HPDE6-E6E7 (cell line): ENCODE data around the gene IQGAP1.

Experiments used
- DNase-seq: peaks from one replicate; pipeline ENCODE4 v3.0.0; 2011; ENCODE audit warnings: missing footprints; ENCODE audit errors: extremely low spot score

IQGAP1 gene

DNA sequence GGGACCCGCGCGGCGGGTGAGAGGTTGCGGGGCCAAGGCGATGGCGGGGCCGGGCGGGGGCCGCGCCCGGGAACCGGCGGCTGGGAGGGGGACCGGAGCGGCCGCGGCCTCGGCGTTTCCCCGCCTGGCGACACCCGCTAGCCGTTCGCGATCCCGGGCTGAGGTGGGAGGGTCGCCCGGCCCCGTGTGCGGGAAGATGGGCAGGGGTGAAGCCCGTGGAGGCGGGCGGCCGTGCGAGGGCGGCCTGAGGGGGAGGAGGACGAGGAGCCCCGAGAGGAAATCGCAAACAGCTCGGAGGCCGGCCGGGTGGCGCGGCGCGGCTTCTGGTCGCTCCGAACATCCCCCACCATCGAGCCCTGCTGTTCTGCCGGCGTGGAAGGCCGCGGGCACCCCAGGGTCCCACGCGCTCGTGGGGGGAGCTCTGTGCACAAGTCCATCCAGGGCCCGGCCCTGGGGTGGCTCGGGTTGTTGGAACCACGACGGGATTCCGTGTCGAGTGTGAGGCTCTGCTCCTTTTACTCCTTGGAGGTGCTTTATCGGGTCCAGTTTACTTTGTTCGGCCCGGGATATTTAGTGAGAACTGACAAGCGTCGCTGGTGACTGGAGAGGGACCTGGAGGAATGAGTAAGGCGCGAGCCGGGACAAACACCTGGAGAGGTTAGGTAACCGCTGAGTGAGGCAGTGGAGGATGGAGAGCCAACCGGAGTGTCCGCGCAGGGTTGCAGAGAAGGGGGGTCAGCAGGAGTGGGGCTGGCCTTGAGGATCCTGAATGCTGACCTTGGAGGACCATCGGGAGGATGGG, 142.4 kb downstream of the IQGAP1 start:
- DNase-seq = peak; percentile 38

DNA sequence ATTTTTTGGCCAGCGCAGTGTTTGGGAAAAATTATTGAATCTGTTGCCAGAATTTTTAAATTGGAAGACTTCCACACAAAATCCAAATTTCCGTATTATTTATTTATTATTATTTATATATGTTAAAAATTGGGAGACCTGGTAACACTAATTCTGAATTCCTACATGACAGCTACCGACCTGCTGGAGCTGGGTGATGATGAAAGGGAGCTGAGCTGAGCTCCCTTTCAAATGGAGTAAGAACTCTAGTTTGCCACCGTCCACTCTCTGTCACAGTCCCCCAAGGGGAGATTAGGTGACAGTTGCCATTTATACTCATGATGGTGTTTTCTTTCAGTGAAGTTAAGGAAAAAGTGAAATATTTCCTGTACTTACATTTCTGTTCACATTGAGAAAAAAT, 143.1 kb downstream of the IQGAP1 start:
- DNase-seq = no peak

DNA sequence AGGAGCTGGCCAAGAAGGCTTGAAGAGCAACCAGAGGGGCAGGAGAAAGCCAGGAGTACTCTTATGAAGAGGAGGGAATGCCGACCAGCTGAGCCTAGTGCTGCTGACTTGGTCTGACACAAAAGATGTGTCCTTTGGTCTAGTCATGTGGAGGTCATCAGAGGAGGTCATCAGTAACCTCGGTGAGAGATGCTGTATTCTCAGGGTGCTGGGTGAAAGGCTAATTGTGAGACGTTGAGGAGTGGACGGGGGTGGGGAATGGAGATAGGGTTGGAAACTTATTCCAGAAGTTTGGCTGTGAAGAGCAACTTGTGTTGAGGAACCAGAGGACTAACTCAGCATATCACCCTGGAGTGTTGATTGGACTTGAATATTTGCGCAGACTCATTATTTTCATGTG, 147.2 kb downstream of the IQGAP1 start:
- DNase-seq = no peak

DNA sequence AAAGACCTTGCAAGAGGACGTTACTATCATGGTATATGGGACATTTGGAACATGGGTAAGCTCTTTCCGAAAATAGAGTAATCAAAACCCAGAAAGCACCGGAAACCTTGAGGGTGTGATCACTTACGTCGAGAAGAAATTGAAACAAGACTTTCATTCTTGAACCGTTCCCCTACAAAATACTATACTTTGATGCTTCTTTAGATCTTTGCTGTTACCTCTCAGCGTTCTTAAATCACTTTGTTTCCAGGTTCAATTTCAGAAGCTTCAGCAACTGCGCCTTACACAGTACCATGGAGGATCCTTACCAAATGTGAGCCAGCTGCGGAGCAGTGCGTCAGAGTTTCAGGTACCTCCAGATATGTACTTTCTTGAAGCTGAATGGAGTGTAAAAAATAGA, 151.7 kb downstream of the IQGAP1 start:
- no peak for DNase-seq

DNA sequence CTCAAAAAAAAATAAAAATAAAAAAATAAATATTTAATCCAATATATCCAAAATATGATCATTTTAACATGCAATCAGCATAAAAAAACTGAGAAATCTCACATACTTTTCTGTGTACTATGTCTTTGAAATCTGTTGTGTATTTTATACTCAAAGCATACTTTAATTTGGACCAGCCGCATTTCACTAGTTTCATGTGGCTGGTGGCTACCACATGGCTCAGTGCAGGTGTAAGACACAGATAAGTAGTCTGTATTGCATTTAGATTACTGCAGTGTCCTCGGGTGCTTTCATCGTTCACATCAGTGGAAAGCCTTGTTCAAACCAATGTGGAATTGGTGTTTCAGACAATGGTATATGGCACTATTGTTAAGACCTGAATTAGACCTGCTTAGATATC, 152.7 kb downstream of the IQGAP1 start:
- DNase-seq = no peak

DNA sequence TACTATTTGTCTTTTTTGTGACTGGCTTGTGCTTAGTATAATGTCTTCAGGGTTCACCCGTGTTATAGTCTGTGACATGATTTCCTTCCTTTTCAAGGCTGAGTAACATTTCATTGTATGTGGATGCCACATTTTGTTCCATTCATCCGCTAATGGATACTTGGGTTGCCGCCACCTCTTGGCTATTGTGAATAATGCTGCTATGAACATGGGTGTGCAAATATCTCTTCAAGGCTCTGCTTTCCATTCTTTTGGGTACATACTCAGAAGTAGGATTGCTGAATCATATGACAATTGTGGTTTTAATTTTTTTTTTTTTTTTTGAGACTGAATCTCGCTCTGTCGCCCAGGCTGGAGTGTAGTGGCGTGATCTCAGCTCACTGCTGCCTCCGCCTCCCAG, 157.1 kb downstream of the IQGAP1 start:
- no peak for DNase-seq

DNA sequence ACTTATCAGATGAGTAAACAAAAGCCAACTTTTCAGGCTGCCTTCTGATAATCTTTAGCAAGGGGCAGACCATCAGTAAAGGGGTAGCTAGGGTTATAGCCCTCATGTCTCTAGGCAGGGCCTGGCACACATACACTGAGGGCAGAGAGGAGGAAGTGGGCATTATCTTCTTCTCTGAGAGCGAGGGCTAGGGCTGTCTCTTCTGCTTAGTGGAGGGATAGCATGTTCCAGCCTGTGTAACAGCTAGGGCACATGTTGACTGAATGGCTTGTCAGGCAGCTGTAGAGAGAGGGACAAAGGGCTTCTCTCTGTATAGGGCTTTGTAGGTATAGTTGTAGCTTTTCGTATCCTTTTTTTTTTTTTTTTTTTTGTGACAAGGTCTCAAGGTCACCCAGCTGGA, 159.5 kb downstream of the IQGAP1 start:
- DNase-seq = no peak

DNA sequence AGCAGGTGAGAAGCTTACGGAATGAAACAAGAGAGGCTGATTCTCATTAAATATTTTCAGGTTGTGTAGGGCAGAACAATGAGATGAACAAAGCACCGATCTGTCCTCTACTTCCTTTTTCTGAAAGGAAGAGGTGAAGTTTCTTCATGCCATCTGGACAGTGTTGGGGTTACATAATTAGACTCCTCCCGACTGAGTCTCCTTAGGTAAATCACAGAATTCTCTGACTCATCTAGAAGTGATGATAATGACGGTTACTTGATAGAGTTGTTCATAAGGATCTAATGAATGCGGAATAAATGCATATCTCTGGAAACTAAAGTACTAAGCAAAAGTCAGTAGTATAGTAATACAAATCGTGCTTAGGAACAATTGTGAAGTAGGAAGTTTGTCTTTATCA, 162.9 kb downstream of the IQGAP1 start:
- no peak for DNase-seq
